K562 (cell line): ENCODE data around the gene MECR. TPM values are rescaled to one million over a fixed set of nuclear protein-coding genes. Genes with fewer than 3 reads are reported as not detected.
A peak's percentile ranks its signal among the peaks of the same experiment; 100 is the strongest.

Source experiments
- ATAC-seq: fragments of 200-7000 bp; cut with Tn5 transposase; 3 replicates; pipeline ENCODE4 v1.9.1; 2020; ENCODE audit warnings: moderate library complexity
- BruUV-seq: library from RNA; stranded (reverse); fragments of 400-500 nt; replicated peaks from 2 replicates; lab custom pipeline; 2021; lab: Mats Ljungman, UMichigan
- CTCF ChIA-PET: fragments of 300-600 bp; formaldehyde crosslinking; extraction: SDS; loops from one replicate; lab custom pipeline; 2021; ENCODE audit warnings: low intra/inter-chr PET ratio; lab: Yijun Ruan, JAX
- POLR2A ChIA-PET: fragments of 300-600, 350-650 bp; sonication (Branson Sonifier 250); formaldehyde crosslinking; extraction: SDS; loops from one replicate; lab custom pipeline; 2021; ENCODE audit warnings: antibody characterized with exemption, inconsistent platforms; lab: Yijun Ruan, JAX
- DNase-seq, 4 experiments: peaks; one replicate each; pipeline versions ENCODE4 v3.0.0 to v3.0.0-alpha.2; 2011 to 2018; ENCODE audit warnings: low spot score in 3 of 4, mixed read lengths in 3 of 4; ENCODE audit errors: extremely low read depth in 1 of 4
- FAIRE-seq: peaks from 2 replicates; lab custom pipeline; 2011; peaks lifted over from hg19 to GRCh38; lab: Jason Lieb, UNC
- H2AFZ ChIP-seq: 2 replicates; pipeline ENCODE4 v1.6.0; 2011; ENCODE audit warnings: low read depth, low read length, control low read depth, inconsistent platforms
- H3K27ac ChIP-seq: fragments of 200-600 bp; 3 replicates; pipeline ENCODE4 v1.8.0; 2011; ENCODE audit warnings: low read depth, mild to moderate bottlenecking, control low read depth, inconsistent platforms, low read length, moderate library complexity, mixed read lengths; ENCODE audit errors: extremely low read depth
- H3K27me3 ChIP-seq, 2 experiments: fragments of 300-600 bp in 1 of 2; 2 replicates in 1 of 2; 3 replicates in 1 of 2; pipeline versions ENCODE4 v1.6.0 to v1.8.0; 2011; ENCODE audit warnings: inconsistent platforms in 2 of 2, low read length in 2 of 2, mild to moderate bottlenecking in 1 of 2, mixed read lengths in 1 of 2, moderate library complexity in 1 of 2; ENCODE audit not compliant: control insufficient read depth in 2 of 2, insufficient read depth in 2 of 2
- H3K36me3 ChIP-seq: fragments of 300-600 bp; 3 replicates; pipeline ENCODE4 v1.8.0; 2011; ENCODE audit warnings: mild to moderate bottlenecking, low read length, inconsistent platforms; ENCODE audit not compliant: control insufficient read depth, insufficient read depth
- H3K4me1 ChIP-seq, 2 experiments: fragments of 200-600 bp in 1 of 2; replicated peaks in 1 of 2; 2 replicates in 1 of 2; 3 replicates in 1 of 2; pipeline versions ENCODE4 v1.5.1 to v1.8.0; 2011; ENCODE audit warnings: inconsistent platforms in 2 of 2, low read length in 2 of 2, mild to moderate bottlenecking in 1 of 2, mixed read lengths in 1 of 2, moderate library complexity in 1 of 2; ENCODE audit not compliant: control insufficient read depth in 2 of 2, insufficient read depth in 2 of 2
- H3K4me2 ChIP-seq: 2 replicates; pipeline ENCODE4 v1.6.1; 2011; ENCODE audit warnings: low read length, control low read depth, inconsistent platforms, mixed read lengths; ENCODE audit not compliant: insufficient read depth
- H3K4me3 ChIP-seq: fragments of 200-600 bp; sonication (generic), shearing (Covaris generic); 2 replicates; pipeline ENCODE4 v1.5.1; 2016; ENCODE audit warnings: control low read depth, inconsistent platforms
- H3K79me2 ChIP-seq: fragments of 200-600 bp; 3 replicates; pipeline ENCODE4 v1.8.0; 2011; ENCODE audit warnings: low read length, inconsistent platforms; ENCODE audit not compliant: control insufficient read depth, insufficient read depth
- H3K9ac ChIP-seq, 2 experiments: 2 replicates each; pipeline versions ENCODE4 v1.6.0 to v1.6.1; 2011; ENCODE audit warnings: low read depth in 2 of 2, low read length in 2 of 2, control low read depth in 1 of 2, inconsistent platforms in 1 of 2, mild to moderate bottlenecking in 1 of 2, mixed read lengths in 1 of 2; ENCODE audit not compliant: insufficient read depth in 1 of 2
- H3K9me1 ChIP-seq: one replicate; pipeline ENCODE4 v1.6.0; 2011; ENCODE audit warnings: inconsistent platforms, mild to moderate bottlenecking, low read length, moderate library complexity; ENCODE audit not compliant: control insufficient read depth, insufficient read depth
- H3K9me3 ChIP-seq: replicated peaks from 2 replicates; pipeline ENCODE4 v1.5.1; 2011; ENCODE audit warnings: low read depth, low read length, inconsistent platforms; ENCODE audit not compliant: control insufficient read depth, insufficient read depth
- H4K20me1 ChIP-seq: replicated peaks from 2 replicates; pipeline ENCODE4 v1.6.1; 2011; ENCODE audit warnings: low read length, inconsistent platforms, mixed read lengths; ENCODE audit not compliant: control insufficient read depth, insufficient read depth
- ETV5 ChIP-seq: sonication (generic); formaldehyde crosslinking; IDR thresholded peaks from 2 replicates; pipeline ENCODE4 v1.4.0; 2020; ENCODE audit warnings: low read depth, mild to moderate bottlenecking, missing genetic modification reagents
- FOXJ2 ChIP-seq: fragments of 200-800 bp; sonication (Bioruptor generic); IDR thresholded peaks from 2 replicates; pipeline ENCODE4 v1.6.1; 2016; ENCODE audit warnings: missing genetic modification characterization, missing compliant biosample characterization
- HDAC6 ChIP-seq: IDR thresholded peaks from 2 replicates; pipeline ENCODE4 v1.6.1; 2012; ENCODE audit warnings: low read depth, mild to moderate bottlenecking, control low read depth, inconsistent platforms, low read length, moderate library complexity
- RAD51 ChIP-seq: fragments of 450-650 bp; IDR thresholded peaks from 2 replicates; pipeline ENCODE4 v1.7.1; 2016; ENCODE audit warnings: low read depth, mild to moderate bottlenecking, borderline replicate concordance
- RBM25 ChIP-seq: fragments of 200-400 bp; formaldehyde crosslinking; IDR thresholded peaks from 2 replicates; pipeline ENCODE4 v1.6.1; 2018; ENCODE audit warnings: low read length, low read depth, moderate library complexity; ENCODE audit not compliant: severe bottlenecking
- SMARCE1 ChIP-seq: fragments of 450-650 bp; IDR thresholded peaks from 2 replicates; pipeline ENCODE4 v1.7.1; 2016; ENCODE audit warnings: mild to moderate bottlenecking
- SRSF3 ChIP-seq: fragments of 200-400 bp; formaldehyde crosslinking; IDR thresholded peaks from 2 replicates; pipeline ENCODE4 v1.6.1; 2016; ENCODE audit warnings: mild to moderate bottlenecking, low read length, moderate library complexity; ENCODE audit not compliant: insufficient read depth
- WGBS: fragments of 100-300 bp; shearing (Covaris generic); methylation state at CpG from one replicate; pipeline ENCODE4 v1.1.6; 2016; ENCODE audit warnings: low coverage, mixed read lengths; ENCODE audit not compliant: insufficient coverage; ENCODE audit errors: missing lambda C conversion rate; 5-methylcytosine and 5-hydroxymethylcytosine counted together
- in situ Hi-C: fragments of 300-500 bp; cut with MboI; formaldehyde crosslinking; loops from 4 replicates; pipeline ENCODE4 v1.15.0; 2018; ENCODE audit warnings: inconsistent platforms, mixed read lengths
- intact Hi-C: fragments of 100-400 bp; cut with micrococcal nuclease; formaldehyde crosslinking; loops from 2 replicates; pipeline ENCODE4 v1.14.2; 2022
- polyA plus RNA-seq, 8 experiments: library from polyadenylated mRNA; depleted of rRNA in 4 of 8; stranded (reverse) in 5 of 8; unstranded in 3 of 8; fragments of >200 nt; fragmentation: Nextera tagmentation in 2 of 8; fragmentation: Illumina TruSeq in 1 of 8; extraction: Ambion mirVana in 2 of 8; extraction: Trizol in 1 of 8; gene quantifications; 2 replicates each; pipeline versions ENCODE4 v1.2.1 to v1.2.3, GENCODE V29; 2011 to 2014; ENCODE audit warnings: inconsistent platforms in 1 of 8, missing spikeins in 1 of 8
- total RNA-seq, 7 experiments: library from RNA; depleted of rRNA in 6 of 7; stranded (reverse); fragments of >200 nt in 6 of 7; fragmentation: Illumina TruSeq in 2 of 7; extraction: Trizol in 2 of 7; gene quantifications; 2 replicates each; pipeline versions ENCODE4 v1.2.1 to v1.2.3, GENCODE V29; 2011 to 2021; ENCODE audit warnings: low replicate concordance in 1 of 7
- TF ChIP-seq, protein P1 (sequence below): fragments of 250-450 bp; sonication (Bioruptor Pico); IDR thresholded peaks from 2 replicates; pipeline ENCODE4 v1.5.0; 2021

Gene MECR
- total and polyA plus RNA-seq, 9 of the 15 experiments (the other 6 are each of a cell fraction or from before 2014, with no cell fraction given), result 10.4 to 58.6 (median 42.9) TPM

DNA sequence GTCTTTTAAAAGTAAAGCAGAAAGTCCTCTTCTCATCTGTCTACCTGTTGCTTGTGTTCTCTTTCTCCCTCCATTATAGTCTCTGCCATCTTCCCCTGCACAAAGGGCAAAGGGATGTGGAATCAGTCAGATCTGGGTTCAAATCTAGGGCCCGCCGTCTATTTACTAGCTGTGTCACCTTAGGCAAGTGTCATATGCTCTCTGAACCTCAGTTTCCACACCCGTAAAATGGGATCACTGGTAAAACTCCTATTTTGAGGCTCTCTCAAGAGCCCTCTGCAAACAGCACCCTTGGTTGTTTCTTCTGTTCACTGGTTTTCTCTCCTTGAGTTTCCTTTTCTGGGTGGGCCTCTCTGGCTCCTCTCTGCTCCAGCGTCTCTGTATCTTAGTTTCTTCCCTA, 3.0 kb upstream of the MECR start:
- no peak for DNase-seq
- Histone ChIP-seq H3K36me3 (peaks cover 3% of the 10 kb centered on the region; the same call in 1 of the 3 replicates), H3K27ac (no peak overlapping the region), H3K9me1 (no peaks in the 10 kb centered on the region)
- intact Hi-C loops, result loop anchor here (10.0 kb wide), 2 partner anchors 881 to 1541 kb away; no protein-coding TSS in a partner anchor
- in situ Hi-C loops, result loop anchor here (10.0 kb wide), 2 partner anchors 471 to 871 kb away; no protein-coding TSS in a partner anchor
- TF ChIP-seq SRSF3 (no peak), RBM25 (peak; percentile 66), FOXJ2 (no peak), RAD51 (no peak), SMARCE1 (no peak), HDAC6 (no peak), ETV5 (CRISPR knock-in tag) (no peak)
- TF ChIP-seq, protein P1, sequence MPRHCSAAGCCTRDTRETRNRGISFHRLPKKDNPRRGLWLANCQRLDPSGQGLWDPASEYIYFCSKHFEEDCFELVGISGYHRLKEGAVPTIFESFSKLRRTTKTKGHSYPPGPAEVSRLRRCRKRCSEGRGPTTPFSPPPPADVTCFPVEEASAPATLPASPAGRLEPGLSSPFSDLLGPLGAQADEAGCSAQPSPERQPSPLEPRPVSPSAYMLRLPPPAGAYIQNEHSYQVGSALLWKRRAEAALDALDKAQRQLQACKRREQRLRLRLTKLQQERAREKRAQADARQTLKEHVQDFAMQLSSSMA (CRISPR knock-in tag), result no peak
- TF ChIP-seq, all 486 proteins: peak for 1
- WGBS, result 24% methylated on average over 4 of the region's 4 CpGs
- no peak overlapping the region for H3K4me2 ChIP-seq
- H3K4me3 ChIP-seq, result no peak overlapping the region
- FAIRE-seq (no peak), ATAC-seq (no peak)
- peaks cover 6% of the 10 kb centered on the region for H4K20me1 ChIP-seq
- no peaks in the 10 kb centered on the region for H3K9me3 ChIP-seq
- no peak overlapping the region for H2AFZ ChIP-seq
- H3K79me2 ChIP-seq, result peaks cover 20% of the 10 kb centered on the region
- H3K4me1 ChIP-seq, result peaks cover 11 to 34% of the 10 kb centered on the region in 2 experiments; a peak in 4 of 5 replicates
- CTCF ChIA-PET, result no interaction called here
- H3K27me3 ChIP-seq, result peaks cover 18 to 21% of the 10 kb centered on the region in 2 experiments; a peak in 4 of 5 replicates
- POLR2A ChIA-PET, result interaction anchor here (0.6 kb wide), 1 partner anchor 14 kb away, joined by 3 read pairs; no protein-coding TSS in a partner anchor
- no peak overlapping the region for H3K9ac ChIP-seq
- BruUV-seq, result no TSS peak
